Parathyroid adenoma (tissue), 2 donors: Measurements from ENCODE around the gene FBLIM1.

Experiments used
- H2AFZ ChIP-seq: fragments of 300-600 bp; sonication (generic); one replicate; pipeline ENCODE4 v1.7.0; 2017; ENCODE audit warnings: antibody characterized with exemption, mild to moderate bottlenecking
- H3K27ac ChIP-seq: fragments of 300-600 bp; sonication (generic); one replicate; pipeline ENCODE4 v1.7.0; 2017
- H3K27me3 ChIP-seq: fragments of 300-600 bp; sonication (generic); one replicate; pipeline ENCODE4 v1.7.0; 2017; ENCODE audit warnings: low read length; ENCODE audit not compliant: control insufficient read depth, insufficient read depth
- H3K36me3 ChIP-seq: fragments of 300-600 bp; sonication (generic); one replicate; pipeline ENCODE4 v1.7.0; 2017; ENCODE audit warnings: low read length; ENCODE audit not compliant: control insufficient read depth, insufficient read depth
- H3K4me1 ChIP-seq: fragments of 300-600 bp; sonication (generic); one replicate; pipeline ENCODE4 v1.7.0; 2017; ENCODE audit warnings: control low read depth
- H3K4me2 ChIP-seq: fragments of 300-600 bp; sonication (generic); one replicate; pipeline ENCODE4 v1.7.0; 2017; ENCODE audit warnings: low read length
- H3K4me3 ChIP-seq: fragments of 300-600 bp; sonication (generic); one replicate; pipeline ENCODE4 v1.7.0; 2017; ENCODE audit warnings: low read depth, low read length
- H3K79me2 ChIP-seq: fragments of 300-600 bp; sonication (generic); one replicate; pipeline ENCODE4 v1.7.0; 2017; ENCODE audit warnings: control low read depth
- H3K9ac ChIP-seq: fragments of 300-600 bp; sonication (generic); one replicate; pipeline ENCODE4 v1.7.0; 2017; ENCODE audit warnings: mild to moderate bottlenecking
- H3K9me3 ChIP-seq: fragments of 300-600 bp; sonication (generic); one replicate; pipeline ENCODE4 v1.7.0; 2017; ENCODE audit warnings: low read length; ENCODE audit not compliant: control insufficient read depth
- CTCF ChIP-seq: fragments of 300-600 bp; sonication (generic); IDR thresholded peaks from one replicate; pipeline ENCODE4 v1.7.0; 2017; ENCODE audit warnings: antibody characterized with exemption, mild to moderate bottlenecking
- donor health status: primary hyperparathyroidism.

FBLIM1 gene

GRCh38 chr1:15751717-15752116 is 6.9 kb upstream of the FBLIM1 start:
- Histone ChIP-seq H3K4me2 (no peak overlapping the region), H3K36me3 (no peaks in the 10 kb centered on the region), H3K79me2 (no peaks in the 10 kb centered on the region), H3K9ac (no peak overlapping the region), H3K27me3 (no peaks in the 10 kb centered on the region), H2AFZ (no peak overlapping the region), H3K4me3 (no peak overlapping the region), H3K27ac (no peak overlapping the region), H3K9me3 (no peaks in the 10 kb centered on the region), H3K4me1 (no peaks in the 10 kb centered on the region)
- TF ChIP-seq CTCF: no peak

- no peaks in the 10 kb centered on the region for H3K9me3 ChIP-seq
- no peak overlapping the region for H3K27ac ChIP-seq
- no peaks in the 10 kb centered on the region for H3K27me3 ChIP-seq
- no peak overlapping the region for H2AFZ ChIP-seq
- H3K79me2 ChIP-seq: no peaks in the 10 kb centered on the region
- no peak overlapping the region for H3K9ac ChIP-seq
- H3K4me3 ChIP-seq: no peak overlapping the region
- TF ChIP-seq CTCF: no peak
- H3K36me3 ChIP-seq: no peaks in the 10 kb centered on the region
- no peak overlapping the region for H3K4me2 ChIP-seq
- H3K4me1 ChIP-seq: peaks cover 2% of the 10 kb centered on the region
Measured at GRCh38 chr1:15753776-15754175, 4.8 kb upstream of the FBLIM1 start.

- Histone ChIP-seq H3K9ac (no peak overlapping the region), H3K9me3 (no peaks in the 10 kb centered on the region), H2AFZ (no peak overlapping the region), H3K4me3 (no peak overlapping the region), H3K4me1 (peaks cover 2% of the 10 kb centered on the region), H3K27me3 (no peaks in the 10 kb centered on the region), H3K79me2 (no peaks in the 10 kb centered on the region), H3K4me2 (no peak overlapping the region), H3K27ac (no peak overlapping the region), H3K36me3 (no peaks in the 10 kb centered on the region)
- TF ChIP-seq CTCF: no peak
Measured at GRCh38 chr1:15755021-15755645, 3.5 kb upstream of the FBLIM1 start.

- Histone ChIP-seq H3K4me3 (no peak overlapping the region), H3K4me2 (no peak overlapping the region), H3K9ac (no peak overlapping the region), H3K4me1 (peaks cover 2% of the 10 kb centered on the region), H3K79me2 (no peaks in the 10 kb centered on the region), H3K27ac (no peak overlapping the region), H3K27me3 (no peaks in the 10 kb centered on the region), H3K36me3 (no peaks in the 10 kb centered on the region), H3K9me3 (no peaks in the 10 kb centered on the region), H2AFZ (no peak overlapping the region)
- TF ChIP-seq CTCF: no peak
Measured at GRCh38 chr1:15755646-15756040, 3.0 kb upstream of the FBLIM1 start.
